ENCODE data around the gene SH3GL3. TPM values are rescaled to one million over a fixed set of nuclear protein-coding genes. Genes with fewer than 3 reads are reported as not detected.

Gene SH3GL3
- total RNA-seq, 2 experiments from 2014 or later: not detected

GRCh38 chr15:83574345-83574744 is 127.2 kb downstream of the SH3GL3 start:
- BruUV-seq (replicated peaks): no TSS peak
- Histone ChIP-seq H3K79me2 (ENCODE audit: insufficient read depth, low read depth, low read length) (no peaks in the 10 kb centered on the region), H2AFZ (ENCODE audit: low read length) (no peak overlapping the region), H3K9me2 (ENCODE audit: insufficient read depth, low read length) (no peaks in the 10 kb centered on the region), H3K4me3 (ENCODE audit: low read depth, low read length, poor library complexity, severe bottlenecking) (no peak overlapping the region), H3K4me1 (ENCODE audit: insufficient read depth, low read length, poor library complexity, severe bottlenecking) (no peaks in the 10 kb centered on the region), H3K36me3 (ENCODE audit: insufficient read depth, low read length) (no peaks in the 10 kb centered on the region), H3K27ac (ENCODE audit: low read depth, low read length, poor library complexity, severe bottlenecking) (no peak overlapping the region), H4K20me1 (ENCODE audit: insufficient read depth, low read length) (no peaks in the 10 kb centered on the region), H3K4me2 (ENCODE audit: low read length) (no peak overlapping the region), H3K9me3 (ENCODE audit: low read length) (no peaks in the 10 kb centered on the region)
- CTCF ChIA-PET (ENCODE audit: unreplicated experiment): no interaction called here
- no peak for TF ChIP-seq CTCF (conservative IDR thresholded peaks at IDR 0.05; ENCODE audit: low read length)
- TF ChIP-seq EZH2phosphoT487 (IDR thresholded peaks at IDR 0.05; ENCODE audit: borderline replicate concordance, low read depth, low read length): no peak
- intact Hi-C loops (cut with micrococcal nuclease; ENCODE audit: unreplicated experiment): no loop called here
- POLR2A ChIA-PET: no interaction called here
- no peak for DNase-seq (ENCODE audit: low spot score)

- BruUV-seq (replicated peaks): no TSS peak
- no peak overlapping the region for H3K27ac ChIP-seq (ENCODE audit: low read depth, low read length, poor library complexity, severe bottlenecking)
- H3K4me1 ChIP-seq (ENCODE audit: insufficient read depth, low read length, poor library complexity, severe bottlenecking): no peaks in the 10 kb centered on the region
- no peaks in the 10 kb centered on the region for H3K9me2 ChIP-seq (ENCODE audit: insufficient read depth, low read length)
- intact Hi-C loops (cut with micrococcal nuclease; ENCODE audit: unreplicated experiment): no loop called here
- no peaks in the 10 kb centered on the region for H3K36me3 ChIP-seq (ENCODE audit: insufficient read depth, low read length)
- ChIA-PET POLR2A (no interaction called here), CTCF (ENCODE audit: unreplicated experiment) (no interaction called here)
- no peak for DNase-seq (ENCODE audit: low spot score)
- H3K9me3 ChIP-seq (ENCODE audit: low read length): no peaks in the 10 kb centered on the region
- no peak overlapping the region for H3K4me3 ChIP-seq (ENCODE audit: low read depth, low read length, poor library complexity, severe bottlenecking)
- no peaks in the 10 kb centered on the region for H4K20me1 ChIP-seq (ENCODE audit: insufficient read depth, low read length)
- no peak overlapping the region for H3K4me2 ChIP-seq (ENCODE audit: low read length)
- no peaks in the 10 kb centered on the region for H3K79me2 ChIP-seq (ENCODE audit: insufficient read depth, low read depth, low read length)
- no peak overlapping the region for H2AFZ ChIP-seq (ENCODE audit: low read length)
- no peak for TF ChIP-seq CTCF (conservative IDR thresholded peaks at IDR 0.05; ENCODE audit: low read length)
- TF ChIP-seq EZH2phosphoT487 (IDR thresholded peaks at IDR 0.05; ENCODE audit: borderline replicate concordance, low read depth, low read length): no peak
Measured at GRCh38 chr15:83578691-83579090, 131.6 kb downstream of the SH3GL3 start.

- DNase-seq (ENCODE audit: low spot score): no peak
- no peaks in the 10 kb centered on the region for H3K79me2 ChIP-seq (ENCODE audit: insufficient read depth, low read depth, low read length)
- H3K9me2 ChIP-seq (ENCODE audit: insufficient read depth, low read length): no peaks in the 10 kb centered on the region
- no TSS peak for BruUV-seq (replicated peaks)
- TF ChIP-seq EZH2phosphoT487 (IDR thresholded peaks at IDR 0.05; ENCODE audit: borderline replicate concordance, low read depth, low read length): no peak
- no peak for TF ChIP-seq CTCF (conservative IDR thresholded peaks at IDR 0.05; ENCODE audit: low read length)
- H3K9me3 ChIP-seq (ENCODE audit: low read length): no peaks in the 10 kb centered on the region
- POLR2A ChIA-PET: no interaction called here
- no peaks in the 10 kb centered on the region for H3K4me1 ChIP-seq (ENCODE audit: insufficient read depth, low read length, poor library complexity, severe bottlenecking)
- no peak overlapping the region for H3K4me3 ChIP-seq (ENCODE audit: low read depth, low read length, poor library complexity, severe bottlenecking)
- no peaks in the 10 kb centered on the region for H4K20me1 ChIP-seq (ENCODE audit: insufficient read depth, low read length)
- no peak overlapping the region for H2AFZ ChIP-seq (ENCODE audit: low read length)
- intact Hi-C loops (cut with micrococcal nuclease; ENCODE audit: unreplicated experiment): no loop called here
- CTCF ChIA-PET (ENCODE audit: unreplicated experiment): no interaction called here
- no peaks in the 10 kb centered on the region for H3K36me3 ChIP-seq (ENCODE audit: insufficient read depth, low read length)
- H3K4me2 ChIP-seq (ENCODE audit: low read length): no peak overlapping the region
- no peak overlapping the region for H3K27ac ChIP-seq (ENCODE audit: low read depth, low read length, poor library complexity, severe bottlenecking)
Measured at GRCh38 chr15:83581381-83581780, 134.2 kb downstream of the SH3GL3 start.

Data from OCI-LY7 (cell line).